Activated T-helper 9 cell treated with anti-CD3 and anti-CD28 coated beads, Interleukin-2, amount 50 U/mL, for 16 hours (primary cell): ENCODE data around the gene PCSK4.
A peak's percentile ranks its signal among the peaks of the same experiment; 100 is the strongest.

Experiments used
- DNase-seq: peaks from one replicate; pipeline ENCODE4 v3.0.0-alpha.2; 2020; ENCODE audit warnings: low read depth

The PCSK4 gene

GRCh38 chr19:1438035-1438932 is 51.9 kb downstream of the PCSK4 start, which contains the start of gene RPS15:
RPS15 (plus strand) TSS chr19:1438396; CDS start chr19:1438426, 30 bp downstream.
- DNase-seq = peak; percentile 92

GRCh38 chr19:1437609-1438008 is 52.5 kb downstream of the PCSK4 start:
- no peak for DNase-seq

GRCh38 chr19:1435378-1435989 is 54.7 kb downstream of the PCSK4 start:
- no peak for DNase-seq

- DNase-seq = no peak
These were observed 55.5 kb downstream of the PCSK4 start for GRCh38 chr19:1434577-1435060.

- no peak for DNase-seq
These were observed 56.1 kb downstream of the PCSK4 start for GRCh38 chr19:1434040-1434366.

- DNase-seq = no peak
These were observed 56.8 kb downstream of the PCSK4 start for GRCh38 chr19:1433119-1434039.

GRCh38 chr19:1432507-1432887 is 57.7 kb downstream of the PCSK4 start:
- DNase-seq = no peak

- no peak for DNase-seq
These were observed 58.2 kb downstream of the PCSK4 start for GRCh38 chr19:1431759-1432506.
